AG04450 (cell line): Measurements from ENCODE around the gene MFAP2. TPM values are rescaled to one million over a fixed set of nuclear protein-coding genes. Genes with fewer than 3 reads are reported as not detected.

Experiments used
- CTCF ChIA-PET: fragments of 300-600, 350-600 bp; formaldehyde crosslinking; extraction: SDS; loops from one replicate; lab custom pipeline; 2022; ENCODE audit warnings: antibody characterized with exemption, inconsistent platforms; lab: Charles Lee
- POLR2A ChIA-PET: fragments of 350-600 bp; formaldehyde crosslinking; extraction: SDS; loops from one replicate; lab custom pipeline; 2021; ENCODE audit warnings: antibody characterized with exemption, inconsistent platforms; lab: Yijun Ruan, JAX
- DNase-seq: peaks from one replicate; pipeline ENCODE4 v3.0.0-alpha.2; 2011; ENCODE audit warnings: low read depth, low spot score
- H3K27ac ChIP-seq: one replicate; pipeline ENCODE4 v1.5.1; 2012; ENCODE audit warnings: low read depth, low read length, control low read depth
- H3K27me3 ChIP-seq: one replicate; pipeline ENCODE4 v1.6.0; 2012; ENCODE audit warnings: low read length; ENCODE audit not compliant: control insufficient read depth, insufficient read depth
- H3K4me3 ChIP-seq: 2 replicates; pipeline ENCODE4 v1.5.1; 2011; ENCODE audit warnings: mild to moderate bottlenecking, low read depth, low read length, control low read depth
- H3K9me3 ChIP-seq: 2 replicates; pipeline ENCODE4 v1.5.1; 2012; ENCODE audit warnings: low read length; ENCODE audit not compliant: control insufficient read depth, insufficient read depth
- polyA plus RNA-seq: library from polyadenylated mRNA; depleted of rRNA; stranded (reverse); fragments of >200 nt; gene quantifications from 2 replicates; pipeline ENCODE4 v1.2.3, GENCODE V29; 2011
- TF ChIP-seq, protein P1 (sequence below): IDR thresholded peaks from 2 replicates; pipeline ENCODE4 v1.5.1; 2011; ENCODE audit warnings: low read depth, low read length, control low read depth, inconsistent platforms

The MFAP2 gene
- polyA plus RNA-seq, 1 experiment = 30.9 TPM

GRCh38 chr1:16991571-16991970 lies 11.2 kb upstream of the MFAP2 start:
- no peak for DNase-seq
- POLR2A ChIA-PET = interaction anchor here (0.7 kb wide), 1 partner anchor 11 kb away, joined by 3 read pairs; the partner anchor contains the start of gene MFAP2
- Histone ChIP-seq H3K27ac (no peak overlapping the region), H3K27me3 (no peaks in the 10 kb centered on the region), H3K4me3 (no peak overlapping the region), H3K9me3 (no peaks in the 10 kb centered on the region; the same call in 1 of the 2 replicates)
- CTCF ChIA-PET = interaction anchor here (0.5 kb wide), 1 partner anchor 60 kb away, joined by 3 read pairs; no protein-coding TSS in a partner anchor
- TF ChIP-seq, protein P1, sequence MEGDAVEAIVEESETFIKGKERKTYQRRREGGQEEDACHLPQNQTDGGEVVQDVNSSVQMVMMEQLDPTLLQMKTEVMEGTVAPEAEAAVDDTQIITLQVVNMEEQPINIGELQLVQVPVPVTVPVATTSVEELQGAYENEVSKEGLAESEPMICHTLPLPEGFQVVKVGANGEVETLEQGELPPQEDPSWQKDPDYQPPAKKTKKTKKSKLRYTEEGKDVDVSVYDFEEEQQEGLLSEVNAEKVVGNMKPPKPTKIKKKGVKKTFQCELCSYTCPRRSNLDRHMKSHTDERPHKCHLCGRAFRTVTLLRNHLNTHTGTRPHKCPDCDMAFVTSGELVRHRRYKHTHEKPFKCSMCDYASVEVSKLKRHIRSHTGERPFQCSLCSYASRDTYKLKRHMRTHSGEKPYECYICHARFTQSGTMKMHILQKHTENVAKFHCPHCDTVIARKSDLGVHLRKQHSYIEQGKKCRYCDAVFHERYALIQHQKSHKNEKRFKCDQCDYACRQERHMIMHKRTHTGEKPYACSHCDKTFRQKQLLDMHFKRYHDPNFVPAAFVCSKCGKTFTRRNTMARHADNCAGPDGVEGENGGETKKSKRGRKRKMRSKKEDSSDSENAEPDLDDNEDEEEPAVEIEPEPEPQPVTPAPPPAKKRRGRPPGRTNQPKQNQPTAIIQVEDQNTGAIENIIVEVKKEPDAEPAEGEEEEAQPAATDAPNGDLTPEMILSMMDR = no peak

DNA sequence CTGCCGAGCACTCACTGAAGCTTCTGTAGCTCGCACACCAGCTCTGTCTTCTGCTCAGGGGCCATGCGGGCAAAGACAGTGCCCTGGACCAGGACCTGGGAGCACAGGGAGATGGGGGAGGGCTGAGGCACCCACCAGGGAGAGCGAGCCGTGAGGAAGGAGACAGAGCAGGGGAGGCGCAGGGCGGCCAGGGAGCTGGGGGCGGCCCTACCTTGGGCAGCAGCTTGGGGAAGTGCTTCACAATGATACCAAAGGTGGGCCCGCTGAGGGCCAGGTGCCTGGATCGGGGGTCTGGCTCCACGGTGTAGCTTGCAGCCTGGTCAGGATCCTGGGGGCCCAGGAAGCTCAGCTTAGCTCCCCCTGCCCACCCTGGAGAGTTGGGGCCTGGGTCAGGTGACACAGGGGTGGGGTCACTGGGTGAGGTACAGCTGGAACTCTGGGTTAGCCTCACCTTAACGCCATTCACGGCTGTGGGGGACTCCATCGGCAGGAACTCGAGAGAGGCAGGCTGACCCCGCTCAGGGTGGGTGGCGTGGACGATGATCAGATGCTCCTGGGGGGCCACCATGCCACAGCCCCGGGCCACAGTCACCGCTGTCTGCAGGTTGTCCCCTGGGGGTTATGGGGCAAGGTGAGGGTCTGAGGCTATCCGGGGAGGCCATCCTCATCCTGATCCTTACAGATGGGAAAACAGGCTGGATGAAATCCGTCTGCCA lies 9.4 kb upstream of the MFAP2 start:
- ChIA-PET POLR2A (interaction anchor here (1.6 kb wide), 1 partner anchor 10 kb away, joined by 5 read pairs; the partner anchor contains the start of gene MFAP2), CTCF (no interaction called here)
- Histone ChIP-seq H3K27ac (no peak overlapping the region), H3K9me3 (no peaks in the 10 kb centered on the region; the same call in 1 of the 2 replicates), H3K27me3 (no peaks in the 10 kb centered on the region), H3K4me3 (no peak overlapping the region)
- TF ChIP-seq, protein P1 = no peak
- no peak for DNase-seq

DNA sequence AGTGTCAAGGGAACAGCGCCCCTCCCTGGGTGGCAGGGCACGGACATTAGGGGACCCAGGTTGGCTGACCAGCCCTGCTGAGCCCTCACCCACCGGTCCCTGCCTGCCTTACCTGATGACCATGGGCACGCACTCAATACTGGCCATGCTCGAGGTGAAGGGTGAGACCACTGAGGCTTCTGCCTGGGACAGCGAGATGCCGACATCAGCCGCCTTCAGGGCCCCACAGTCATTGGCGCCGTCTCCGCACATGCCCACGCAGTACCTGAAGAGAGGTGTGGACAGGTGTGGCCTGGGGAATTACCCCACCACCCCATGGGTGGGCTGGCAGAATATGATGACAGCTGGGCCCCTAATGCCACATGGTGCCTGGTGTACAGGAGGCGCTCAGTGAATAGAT lies 7.8 kb upstream of the MFAP2 start:
- CTCF ChIA-PET = no interaction called here
- Histone ChIP-seq H3K4me3 (no peak overlapping the region), H3K27me3 (no peaks in the 10 kb centered on the region), H3K9me3 (no peaks in the 10 kb centered on the region; the same call in 1 of the 2 replicates), H3K27ac (no peak overlapping the region)
- no peak for DNase-seq
- POLR2A ChIA-PET = interaction anchor here (0.5 kb wide), 1 partner anchor 45 kb away, joined by 4 read pairs; no protein-coding TSS in a partner anchor
- TF ChIP-seq, protein P1 = no peak

GRCh38 chr1:16986962-16987361 lies 6.5 kb upstream of the MFAP2 start:
- Histone ChIP-seq H3K27me3 (no peaks in the 10 kb centered on the region), H3K27ac (no peak overlapping the region), H3K4me3 (no peak overlapping the region), H3K9me3 (no peaks in the 10 kb centered on the region; the same call in 1 of the 2 replicates)
- DNase-seq = no peak
- TF ChIP-seq, protein P1 = peak; percentile 29; the same call in 1 of the 2 replicates
- POLR2A ChIA-PET = no interaction called here
- CTCF ChIA-PET = interaction anchor here (1.2 to 1.5 kb wide), 3 partner anchors 9 to 26 kb away, joined by 3 to 5 read pairs (median 3); no protein-coding TSS in a partner anchor

DNA sequence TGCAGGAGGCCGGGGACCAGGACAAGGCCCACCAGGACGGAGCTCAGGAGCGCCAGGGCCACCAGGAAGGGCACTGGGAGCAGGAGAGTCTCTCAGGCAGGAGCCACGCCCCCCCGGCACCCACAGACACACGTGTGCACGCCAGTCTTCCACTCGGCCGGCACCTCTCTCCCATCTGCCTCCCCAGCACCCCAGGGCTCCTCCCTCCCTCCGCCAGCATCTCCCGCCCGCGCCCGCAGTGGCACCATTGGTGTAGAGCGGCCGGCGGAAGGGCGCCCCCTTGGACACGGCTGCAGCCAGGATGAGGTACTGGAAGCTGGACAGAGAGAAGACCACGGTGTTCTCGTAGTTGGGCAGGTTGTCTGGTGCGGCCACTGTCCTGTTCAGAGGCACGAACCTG lies 6.1 kb upstream of the MFAP2 start:
- no peaks in the 10 kb centered on the region; the same call in 1 of the 2 replicates for H3K9me3 ChIP-seq
- no peak for DNase-seq
- CTCF ChIA-PET = interaction anchor here (1.2 to 1.5 kb wide), 3 partner anchors 9 to 26 kb away, joined by 3 to 5 read pairs (median 3); no protein-coding TSS in a partner anchor
- POLR2A ChIA-PET = no interaction called here
- no peak overlapping the region for H3K27ac ChIP-seq
- H3K4me3 ChIP-seq = no peak overlapping the region
- no peaks in the 10 kb centered on the region for H3K27me3 ChIP-seq
- TF ChIP-seq, protein P1 = no peak
